Caki2 (cell line): ENCODE measurements around the gene RPS27L. TPM values are rescaled to one million over a fixed set of nuclear protein-coding genes. Genes with fewer than 3 reads are reported as not detected.

Source experiments
- DNase-seq: peaks from one replicate; pipeline ENCODE4 v3.0.0-alpha.2; 2015; ENCODE audit warnings: low read depth
- in situ Hi-C: cut with HindIII; loops from 2 replicates; pipeline ENCODE4 v1.10.0; 2016; ENCODE audit warnings: low sequenced_read_pairs, low pct_unique_long_range_greater_than_20kb, mixed read lengths
- total RNA-seq: library from RNA; depleted of rRNA; stranded (reverse); fragments of >200 nt; shearing (Covaris generic); gene quantifications from 2 replicates; pipeline ENCODE4 v1.2.3, GENCODE V29; 2014; ENCODE audit warnings: low replicate concordance; rRNA removed

RPS27L gene
- total RNA-seq = 227 and 360 TPM in 2 replicates

GRCh38 chr15:63157118-63157843 lies at the start of gene RPS27L:
TSS of gene RPS27L (minus strand) at chr15:63157477. CDS start at chr15:63157405, 72 bp downstream.
- DNase-seq = peak; percentile 92
- in situ Hi-C loops = no loop called here

GRCh38 chr15:63206079-63206478 lies 48.8 kb upstream of the RPS27L start:
- DNase-seq = no peak
- in situ Hi-C loops = no loop called here

GRCh38 chr15:63203451-63204090 lies 46.3 kb upstream of the RPS27L start:
- DNase-seq = no peak
- in situ Hi-C loops = no loop called here

GRCh38 chr15:63202861-63203260 lies 45.6 kb upstream of the RPS27L start:
- in situ Hi-C loops = no loop called here
- no peak for DNase-seq

- in situ Hi-C loops = no loop called here
- DNase-seq = no peak
These were observed 43.4 kb upstream of the RPS27L start for GRCh38 chr15:63200464-63201249.

GRCh38 chr15:63198371-63199250 lies 41.3 kb upstream of the RPS27L start:
- in situ Hi-C loops = no loop called here
- no peak for DNase-seq

GRCh38 chr15:63197626-63198025 lies 40.3 kb upstream of the RPS27L start:
- DNase-seq = no peak

GRCh38 chr15:63196842-63197241 lies 39.6 kb upstream of the RPS27L start:
- in situ Hi-C loops = no loop called here
- no peak for DNase-seq

More at GRCh38 chr15:63197626-63198025, 40.3 kb upstream of the RPS27L start:
- in situ Hi-C loops = no loop called here

GRCh38 chr15:63195569-63196015 lies 38.3 kb upstream of the RPS27L start:
- DNase-seq = no peak
- in situ Hi-C loops = no loop called here

- in situ Hi-C loops = no loop called here
- DNase-seq = no peak
These were observed 37.7 kb upstream of the RPS27L start for GRCh38 chr15:63194880-63195568.

GRCh38 chr15:63194302-63194701 lies 37.0 kb upstream of the RPS27L start:
- in situ Hi-C loops = no loop called here
- DNase-seq = no peak

- in situ Hi-C loops = no loop called here
These were observed 35.4 kb upstream of the RPS27L start for GRCh38 chr15:63192619-63193206.

GRCh38 chr15:63191895-63192618 lies 34.8 kb upstream of the RPS27L start:
- no peak for DNase-seq
- in situ Hi-C loops = no loop called here

More at GRCh38 chr15:63192619-63193206, 35.4 kb upstream of the RPS27L start:
- no peak for DNase-seq

- DNase-seq = no peak
- in situ Hi-C loops = no loop called here
These were observed 33.7 kb upstream of the RPS27L start for GRCh38 chr15:63190769-63191649.

GRCh38 chr15:63189941-63190768 lies 32.9 kb upstream of the RPS27L start:
- in situ Hi-C loops = no loop called here

More at GRCh38 chr15:63189941-63190768, 32.9 kb upstream of the RPS27L start:
- DNase-seq = peak; percentile 19
